Lower leg skin (tissue), 3 donors: ENCODE measurements around the gene MAGI2.

Experiments
- POLR2A ChIP-seq, 2 donors: fragments of 450-650 bp; IDR thresholded peaks; one replicate each; pipeline ENCODE4 v1.6.1; 2016 to 2017; ENCODE audit warnings: antibody characterized with exemption in 2 of 2, mild to moderate bottlenecking in 1 of 2, moderate library complexity in 1 of 2
- TF ChIP-seq, protein P1 (sequence below), 3 donors: fragments of 450-650 bp; IDR thresholded peaks; one replicate each; pipeline ENCODE4 v1.5.1; 2016; ENCODE audit warnings: antibody characterized with exemption in 3 of 3, mild to moderate bottlenecking in 3 of 3, moderate library complexity in 2 of 3

DNA sequence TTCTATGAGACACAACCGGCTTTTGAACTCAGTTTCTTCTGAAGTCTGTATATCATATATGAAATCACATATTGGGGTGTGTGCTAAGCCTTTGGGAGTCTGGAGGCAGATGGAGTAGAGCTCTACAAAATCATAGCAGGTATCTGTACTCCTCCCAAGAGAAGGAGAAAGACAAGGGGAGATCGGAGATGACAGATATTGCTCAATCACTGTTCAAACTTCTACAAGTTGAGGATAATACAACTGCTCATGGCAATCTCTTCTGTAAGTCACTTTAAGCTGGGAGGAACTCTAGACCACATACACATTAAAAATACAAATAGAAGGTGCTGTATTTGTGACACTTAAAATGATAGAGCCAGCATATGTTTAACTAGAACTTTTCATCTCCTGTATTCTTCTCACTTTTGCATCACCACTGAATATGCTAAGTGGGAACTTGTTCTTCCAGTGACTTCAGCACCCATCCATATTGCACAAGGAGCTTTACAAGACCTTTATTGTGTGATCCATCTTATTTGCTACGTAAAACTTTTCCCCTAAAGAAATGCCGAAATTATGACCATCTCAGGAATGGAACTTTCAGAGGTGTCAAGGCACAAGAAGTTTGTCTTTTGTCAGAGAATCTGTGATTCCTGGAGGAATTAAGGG, 1273.5 kb downstream of the MAGI2 start:
- TF ChIP-seq, protein P1, sequence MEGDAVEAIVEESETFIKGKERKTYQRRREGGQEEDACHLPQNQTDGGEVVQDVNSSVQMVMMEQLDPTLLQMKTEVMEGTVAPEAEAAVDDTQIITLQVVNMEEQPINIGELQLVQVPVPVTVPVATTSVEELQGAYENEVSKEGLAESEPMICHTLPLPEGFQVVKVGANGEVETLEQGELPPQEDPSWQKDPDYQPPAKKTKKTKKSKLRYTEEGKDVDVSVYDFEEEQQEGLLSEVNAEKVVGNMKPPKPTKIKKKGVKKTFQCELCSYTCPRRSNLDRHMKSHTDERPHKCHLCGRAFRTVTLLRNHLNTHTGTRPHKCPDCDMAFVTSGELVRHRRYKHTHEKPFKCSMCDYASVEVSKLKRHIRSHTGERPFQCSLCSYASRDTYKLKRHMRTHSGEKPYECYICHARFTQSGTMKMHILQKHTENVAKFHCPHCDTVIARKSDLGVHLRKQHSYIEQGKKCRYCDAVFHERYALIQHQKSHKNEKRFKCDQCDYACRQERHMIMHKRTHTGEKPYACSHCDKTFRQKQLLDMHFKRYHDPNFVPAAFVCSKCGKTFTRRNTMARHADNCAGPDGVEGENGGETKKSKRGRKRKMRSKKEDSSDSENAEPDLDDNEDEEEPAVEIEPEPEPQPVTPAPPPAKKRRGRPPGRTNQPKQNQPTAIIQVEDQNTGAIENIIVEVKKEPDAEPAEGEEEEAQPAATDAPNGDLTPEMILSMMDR (IDR thresholded peaks at IDR 0.05): no peak
- no peak for TF ChIP-seq POLR2A (IDR thresholded peaks at IDR 0.05)
